T-helper 17 cell (primary cell): ENCODE measurements around the gene PLA2G2F. TPM values are rescaled to one million over a fixed set of nuclear protein-coding genes. Genes with fewer than 3 reads are reported as not detected.

Experiments
- ATAC-seq: fragments of 150-1000 bp; cut with Tn5 transposase; 2 replicates; pipeline ENCODE4 v1.10.0; 2021; ENCODE audit warnings: mild to moderate bottlenecking, moderate library complexity
- DNase-seq, 3 donors: peaks; one replicate each; pipeline versions ENCODE4 v3.0.0 to v3.0.0-alpha.2; 2020 to 2021
- H3K9me3 ChIP-seq: one replicate; pipeline ENCODE4 v1.7.0; 2013; ENCODE audit warnings: low read length, mild to moderate bottlenecking; ENCODE audit not compliant: control insufficient read depth, poor library complexity, severe bottlenecking
- H3K27ac Mint-ChIP-seq: one replicate; pipeline ENCODE4 v1.8.0; 2022; ENCODE audit warnings: mild to moderate bottlenecking, moderate library complexity, mixed read lengths
- H3K27me3 Mint-ChIP-seq: one replicate; pipeline ENCODE4 v1.8.0; 2022; ENCODE audit warnings: mixed read lengths
- H3K36me3 Mint-ChIP-seq: one replicate; pipeline ENCODE4 v1.8.0; 2022; ENCODE audit warnings: low read depth, mixed read lengths
- H3K4me1 Mint-ChIP-seq: one replicate; pipeline ENCODE4 v1.8.0; 2022; ENCODE audit warnings: mild to moderate bottlenecking, mixed read lengths
- H3K4me3 Mint-ChIP-seq: one replicate; pipeline ENCODE4 v1.8.0; 2022; ENCODE audit warnings: mild to moderate bottlenecking, moderate library complexity, mixed read lengths
- total RNA-seq, 4 donors: library from RNA in 2 of 4; stranded (reverse) in 2 of 4; gene quantifications; one replicate each; pipeline ENCODE4 v1.2.3 and lab custom pipeline; 2022 to 2026

The PLA2G2F gene, protein sequence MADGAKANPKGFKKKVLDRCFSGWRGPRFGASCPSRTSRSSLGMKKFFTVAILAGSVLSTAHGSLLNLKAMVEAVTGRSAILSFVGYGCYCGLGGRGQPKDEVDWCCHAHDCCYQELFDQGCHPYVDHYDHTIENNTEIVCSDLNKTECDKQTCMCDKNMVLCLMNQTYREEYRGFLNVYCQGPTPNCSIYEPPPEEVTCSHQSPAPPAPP
- not detected for total RNA-seq
- 0 reads per million in 2 donors for total RNA-seq (lab: John Stamatoyannopoulos, UW)

DNA sequence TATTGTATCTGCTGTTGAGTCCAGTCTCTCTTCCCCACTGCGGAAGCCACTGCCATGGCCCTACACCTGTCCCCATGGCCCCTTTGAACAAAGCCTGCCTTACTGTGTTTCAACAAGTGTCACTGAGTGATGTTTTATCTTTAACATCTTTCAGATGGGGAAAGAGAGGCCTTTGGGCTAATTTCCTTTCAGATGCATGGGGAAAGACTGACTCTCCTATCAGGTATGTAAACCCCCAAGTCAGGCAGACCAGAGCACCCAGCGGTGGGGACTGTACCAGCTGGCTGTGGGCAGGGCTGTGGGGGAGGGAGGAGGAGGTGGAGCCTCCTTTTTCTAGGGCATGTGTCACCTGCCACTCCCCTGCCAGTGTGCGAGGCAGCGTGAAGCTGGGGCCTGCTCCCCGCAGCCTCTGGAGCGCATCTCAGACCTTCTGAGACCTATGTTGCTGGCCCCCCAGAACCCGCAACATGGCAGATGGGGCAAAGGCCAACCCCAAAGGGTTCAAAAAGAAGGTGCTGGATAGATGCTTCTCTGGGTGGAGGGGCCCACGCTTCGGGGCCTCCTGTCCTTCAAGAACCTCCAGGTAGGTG is at the start of gene PLA2G2F:
Gene PLA2G2F, plus strand, starts transcription at position 363 of the 590 bp plus-strand sequence. Its CDS starts 105 bp downstream, at position 468.
- peaks cover 1% of the 10 kb centered on the region for H3K36me3 Mint-ChIP-seq
- H3K27ac Mint-ChIP-seq, result no peak within 1 kb of the TSS
- peaks cover 52% of the 10 kb centered on the region for H3K27me3 Mint-ChIP-seq
- H3K9me3 ChIP-seq, result no peaks in the 10 kb centered on the region
- ATAC-seq, result no peak
- DNase-seq, result no peak
- peaks cover 1% of the 10 kb centered on the region for H3K4me1 Mint-ChIP-seq
- H3K4me3 Mint-ChIP-seq, result no peak within 1 kb of the TSS

DNA sequence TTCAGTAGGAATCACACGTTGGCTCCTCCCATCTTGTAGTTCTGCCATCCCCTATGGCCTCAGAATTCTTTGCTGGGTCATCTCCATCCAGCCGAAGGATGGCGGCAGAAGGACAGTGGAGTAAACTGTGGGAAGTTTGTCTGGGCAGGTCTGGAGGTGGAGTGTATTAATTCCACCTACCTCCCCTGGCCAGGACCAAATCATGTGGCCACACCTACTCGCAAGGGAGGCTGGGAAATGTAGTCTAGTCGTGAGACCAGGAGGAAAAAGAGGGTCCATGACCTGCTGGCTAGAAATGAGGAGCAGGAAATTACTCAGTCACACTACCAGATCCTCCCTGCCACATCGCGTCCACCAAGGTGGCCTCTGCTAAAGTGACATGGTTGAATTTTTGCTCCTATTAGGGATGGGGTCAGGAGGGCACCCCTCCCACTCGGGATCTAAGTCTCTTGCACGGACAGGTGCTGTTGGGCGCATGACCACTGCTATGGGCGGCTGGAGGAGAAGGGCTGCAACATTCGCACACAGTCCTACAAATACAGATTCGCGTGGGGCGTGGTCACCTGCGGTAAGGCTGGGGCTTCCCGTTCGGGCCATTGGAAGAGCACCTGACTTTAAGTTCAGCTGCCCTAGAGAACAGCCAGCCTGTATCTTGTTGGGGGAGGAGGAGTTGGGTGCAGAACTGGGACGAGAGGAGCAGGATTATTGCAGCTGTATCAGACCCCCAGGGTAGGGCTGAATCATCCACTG is 49.6 kb upstream of the PLA2G2F start:
- H3K27me3 Mint-ChIP-seq, result peaks cover 51% of the 10 kb centered on the region
- no peak for DNase-seq
- H3K36me3 Mint-ChIP-seq, result no peaks in the 10 kb centered on the region
- no peaks in the 10 kb centered on the region for H3K9me3 ChIP-seq
- no peak overlapping the region for H3K4me3 Mint-ChIP-seq
- no peaks in the 10 kb centered on the region for H3K4me1 Mint-ChIP-seq
- H3K27ac Mint-ChIP-seq, result no peak overlapping the region
- ATAC-seq, result no peak

DNA sequence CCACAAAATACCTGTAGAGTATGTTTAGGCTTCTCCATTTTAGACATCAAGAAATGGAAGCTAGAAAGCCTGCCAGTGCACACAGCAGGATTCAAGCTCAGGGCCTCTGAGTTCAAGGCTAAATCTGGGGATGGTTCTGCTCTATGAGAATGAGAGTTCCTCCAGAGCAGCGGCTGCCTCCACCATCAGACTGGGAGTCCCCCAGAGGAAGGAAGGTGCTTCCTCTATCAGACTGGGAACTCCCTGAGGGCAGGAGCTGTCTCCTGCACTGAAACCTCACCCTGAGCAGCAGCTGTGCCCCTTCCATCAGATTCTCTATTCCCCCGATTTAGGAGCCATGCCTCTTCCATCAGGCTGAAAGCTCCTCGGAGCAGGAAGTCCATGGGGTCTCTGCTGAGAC is 49.0 kb upstream of the PLA2G2F start:
- ATAC-seq, result no peak
- no peaks in the 10 kb centered on the region for H3K4me1 Mint-ChIP-seq
- H3K27ac Mint-ChIP-seq, result no peak overlapping the region
- no peaks in the 10 kb centered on the region for H3K36me3 Mint-ChIP-seq
- H3K27me3 Mint-ChIP-seq, result peaks cover 48% of the 10 kb centered on the region
- no peaks in the 10 kb centered on the region for H3K9me3 ChIP-seq
- no peak for DNase-seq
- no peak overlapping the region for H3K4me3 Mint-ChIP-seq

DNA sequence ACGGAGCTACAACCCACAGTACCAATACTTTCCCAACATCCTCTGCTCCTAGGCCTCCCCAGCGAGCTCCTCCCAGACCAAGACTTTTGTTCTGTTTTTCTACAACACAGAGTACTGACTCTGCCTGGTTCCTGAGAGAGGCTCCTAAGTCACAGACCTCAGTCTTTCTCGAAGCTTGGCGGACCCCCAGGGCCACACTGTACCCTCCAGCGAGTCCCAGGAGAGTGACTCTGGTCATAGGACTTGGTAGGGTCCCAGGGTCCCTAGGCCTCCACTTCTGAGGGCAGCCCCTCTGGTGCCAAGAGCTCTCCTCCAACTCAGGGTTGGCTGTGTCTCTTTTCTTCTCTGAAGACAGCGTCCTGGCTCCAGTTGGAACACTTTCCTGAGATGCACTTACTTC is 48.5 kb upstream of the PLA2G2F start:
- H3K4me3 Mint-ChIP-seq, result no peak overlapping the region
- no peaks in the 10 kb centered on the region for H3K9me3 ChIP-seq
- no peak overlapping the region for H3K27ac Mint-ChIP-seq
- ATAC-seq, result no peak
- H3K36me3 Mint-ChIP-seq, result no peaks in the 10 kb centered on the region
- DNase-seq, result no peak
- peaks cover 48% of the 10 kb centered on the region for H3K27me3 Mint-ChIP-seq
- H3K4me1 Mint-ChIP-seq, result no peaks in the 10 kb centered on the region

DNA sequence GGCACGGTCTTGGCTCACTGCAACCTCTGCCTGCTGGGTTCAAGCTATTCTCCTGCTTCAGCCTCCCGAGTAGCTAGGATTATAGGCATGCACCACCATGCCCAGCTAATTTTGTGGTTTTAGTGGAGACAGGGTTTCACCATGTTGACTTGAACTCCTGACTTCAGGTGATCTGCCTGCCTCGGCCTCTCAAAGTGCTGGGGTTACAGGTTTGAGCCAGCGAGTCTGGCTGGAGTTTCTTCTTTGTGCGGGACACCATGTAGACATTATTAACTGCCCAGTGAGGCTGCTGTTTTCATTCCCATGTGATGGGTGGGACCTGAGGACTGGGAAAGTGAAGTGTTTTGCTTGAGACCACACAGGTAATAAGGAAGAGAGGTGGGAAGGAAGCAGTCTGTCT is 45.8 kb upstream of the PLA2G2F start:
- Mint-ChIP-seq H3K36me3 (no peaks in the 10 kb centered on the region), H3K27me3 (peaks cover 42% of the 10 kb centered on the region), H3K4me1 (no peaks in the 10 kb centered on the region), H3K27ac (no peak overlapping the region), H3K4me3 (no peak overlapping the region)
- no peaks in the 10 kb centered on the region for H3K9me3 ChIP-seq
- DNase-seq (no peak), ATAC-seq (no peak)

DNA sequence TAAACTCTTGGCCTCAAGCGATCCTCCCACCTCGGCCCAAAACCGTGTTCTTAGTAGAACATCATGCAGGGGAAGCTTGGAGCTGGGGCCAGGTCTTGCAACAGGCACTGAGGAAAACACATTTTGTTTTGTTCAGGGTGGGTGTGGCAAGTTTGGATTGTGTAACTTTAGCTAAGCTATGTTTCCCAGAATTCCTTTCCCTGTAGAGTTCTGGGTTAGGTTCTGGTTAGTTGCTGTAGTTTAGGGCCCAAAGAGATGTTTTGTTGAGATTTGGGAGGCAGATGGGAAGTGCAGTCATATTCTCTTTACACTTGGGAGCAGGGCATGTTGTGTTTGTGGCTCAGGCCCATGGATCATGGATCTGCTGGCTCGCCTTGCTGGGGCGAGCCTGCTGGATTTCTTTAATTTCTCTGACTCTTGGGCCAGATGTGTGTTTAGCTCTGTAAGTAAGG is 45.2 kb upstream of the PLA2G2F start:
- ATAC-seq (no peak), DNase-seq (no peak)
- no peak overlapping the region for H3K4me3 Mint-ChIP-seq
- H3K36me3 Mint-ChIP-seq, result no peaks in the 10 kb centered on the region
- H3K27ac Mint-ChIP-seq, result no peak overlapping the region
- H3K9me3 ChIP-seq, result no peaks in the 10 kb centered on the region
- H3K27me3 Mint-ChIP-seq, result peaks cover 42% of the 10 kb centered on the region
- no peaks in the 10 kb centered on the region for H3K4me1 Mint-ChIP-seq

DNA sequence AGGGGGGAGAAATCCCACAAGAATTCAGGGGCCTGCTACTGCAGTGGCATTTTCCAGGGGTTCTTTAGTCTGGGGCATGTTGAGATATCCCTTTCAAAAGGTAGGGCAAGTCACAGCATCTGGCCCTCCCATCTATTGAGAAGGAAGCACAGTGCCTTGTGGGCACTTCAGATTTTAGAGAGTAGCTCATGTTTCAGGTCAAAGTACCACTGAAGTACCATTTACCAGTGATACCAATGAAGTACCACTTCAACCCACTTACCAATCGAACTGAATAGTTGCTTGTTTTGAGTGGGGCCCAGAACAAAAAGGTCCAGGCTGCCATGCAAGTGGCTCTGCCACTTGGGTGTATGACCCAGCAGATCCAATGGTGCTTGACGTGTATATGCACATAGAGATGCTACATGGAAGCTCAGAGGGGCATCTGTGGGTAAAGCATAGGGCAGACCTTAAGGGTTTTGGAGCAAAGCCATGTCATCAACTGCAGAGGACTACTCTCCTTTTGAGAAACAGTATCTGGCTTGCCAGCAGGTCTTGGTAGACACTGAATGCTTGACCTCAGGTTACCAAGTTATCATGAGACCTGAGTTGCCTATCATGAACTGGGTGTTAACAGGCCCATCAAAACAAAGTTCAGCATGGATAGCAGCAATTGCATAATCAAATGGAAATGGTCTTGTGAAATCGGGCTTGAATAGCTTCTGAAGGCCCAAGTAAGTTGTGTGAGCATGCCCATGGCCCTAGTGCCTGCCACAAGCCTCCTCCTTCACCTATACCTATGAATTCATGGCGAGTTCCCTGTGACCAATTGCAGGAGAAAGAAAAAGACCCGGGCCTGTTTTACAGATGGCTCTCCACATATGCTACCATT is 43.3 kb upstream of the PLA2G2F start:
- DNase-seq (no peak), ATAC-seq (no peak)
- Mint-ChIP-seq H3K4me1 (no peaks in the 10 kb centered on the region), H3K4me3 (no peak overlapping the region), H3K27me3 (peaks cover 28% of the 10 kb centered on the region), H3K27ac (no peak overlapping the region), H3K36me3 (no peaks in the 10 kb centered on the region)
- no peaks in the 10 kb centered on the region for H3K9me3 ChIP-seq

DNA sequence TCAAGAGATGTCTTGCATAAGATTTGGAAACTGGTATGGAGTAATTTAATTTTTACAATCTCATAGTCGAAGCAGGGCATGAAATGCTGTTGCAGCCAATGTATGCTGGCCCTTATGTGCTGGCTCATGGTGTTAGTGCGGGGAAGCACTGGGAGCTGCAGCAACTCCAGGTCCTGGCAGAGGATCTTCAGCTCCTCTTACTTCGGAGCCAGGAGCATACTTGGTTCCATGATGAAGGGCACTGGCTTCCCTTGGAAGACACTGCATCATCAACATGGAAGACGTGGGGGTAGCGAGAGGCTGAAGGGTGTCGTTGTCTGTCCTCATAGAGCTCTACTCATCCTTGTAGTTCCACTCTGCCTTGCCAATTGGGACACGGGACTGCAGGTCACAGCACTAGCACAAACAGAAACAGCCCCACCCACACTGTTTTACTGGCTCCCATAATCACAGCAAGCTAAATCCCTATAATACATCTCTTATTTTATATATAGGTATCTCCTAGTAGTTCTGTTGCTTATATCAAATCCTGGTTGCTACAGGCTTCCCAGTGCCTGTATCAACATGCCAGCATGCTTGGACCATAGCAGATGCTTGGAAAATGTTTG is 42.2 kb upstream of the PLA2G2F start:
- Mint-ChIP-seq H3K4me1 (no peaks in the 10 kb centered on the region), H3K27me3 (peaks cover 21% of the 10 kb centered on the region), H3K36me3 (no peaks in the 10 kb centered on the region), H3K27ac (no peak overlapping the region), H3K4me3 (no peak overlapping the region)
- no peak for DNase-seq
- no peaks in the 10 kb centered on the region for H3K9me3 ChIP-seq
- ATAC-seq, result no peak

DNA sequence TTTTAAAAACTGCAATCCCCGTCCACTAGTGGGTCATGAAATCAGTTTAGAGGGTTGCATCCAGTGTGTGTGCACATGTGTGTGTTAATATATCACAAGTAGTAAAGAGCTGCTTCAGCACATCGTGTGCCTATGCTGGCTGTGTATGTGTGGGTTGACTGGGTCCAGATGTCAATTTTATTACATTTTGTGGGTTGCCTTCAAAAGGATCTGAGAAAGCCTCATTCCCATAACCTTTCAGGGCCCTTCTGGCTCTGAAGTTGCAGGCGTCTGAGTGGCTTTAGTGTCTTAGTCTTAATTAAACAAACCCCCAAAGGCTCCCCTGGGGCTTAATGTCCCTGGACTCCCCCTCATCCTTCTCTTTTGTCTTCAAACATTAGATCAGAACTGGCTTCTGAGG is 39.6 kb upstream of the PLA2G2F start:
- Mint-ChIP-seq H3K27me3 (peaks cover 2% of the 10 kb centered on the region), H3K27ac (no peak overlapping the region), H3K4me1 (no peaks in the 10 kb centered on the region), H3K36me3 (no peaks in the 10 kb centered on the region), H3K4me3 (no peak overlapping the region)
- no peaks in the 10 kb centered on the region for H3K9me3 ChIP-seq
- DNase-seq, result no peak
- ATAC-seq, result no peak

DNA sequence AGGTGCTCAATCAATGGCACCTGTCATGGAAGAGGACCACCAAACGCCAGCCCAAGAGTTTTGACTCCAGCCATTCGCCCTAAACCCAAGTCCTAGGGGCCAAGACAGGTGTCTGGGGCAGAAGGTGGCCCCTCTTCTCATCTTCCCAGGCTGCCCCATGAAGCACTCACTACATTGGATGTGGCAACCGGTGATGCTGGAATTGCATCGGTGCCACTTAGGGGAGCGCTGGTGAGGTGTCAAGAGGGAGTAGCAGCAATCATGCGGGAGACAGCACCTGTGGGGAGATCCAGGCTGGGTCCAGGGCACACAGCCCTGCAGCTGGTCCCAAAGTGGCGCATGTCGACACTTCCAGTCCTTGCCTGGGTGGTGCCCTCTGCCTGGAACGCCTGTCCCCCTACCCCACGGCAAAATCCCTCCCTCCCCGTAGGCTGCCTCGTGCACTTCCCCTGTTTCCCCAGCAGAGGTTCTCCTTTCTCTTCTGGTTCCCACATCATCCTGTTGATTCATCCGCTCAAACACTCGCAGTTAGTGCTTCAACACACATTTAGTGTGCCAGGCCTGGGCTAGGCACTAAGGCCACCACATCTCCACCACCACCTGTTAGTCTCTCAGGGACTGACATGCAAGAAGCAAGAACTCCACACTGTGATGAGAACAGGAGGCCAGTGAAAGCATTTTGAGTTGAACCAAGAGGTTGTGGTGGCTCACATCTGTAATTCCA is 38.3 kb upstream of the PLA2G2F start:
- Mint-ChIP-seq H3K27ac (no peak overlapping the region), H3K27me3 (peaks cover 4% of the 10 kb centered on the region), H3K4me1 (no peaks in the 10 kb centered on the region), H3K4me3 (no peak overlapping the region), H3K36me3 (no peaks in the 10 kb centered on the region)
- DNase-seq (no peak), ATAC-seq (peak; percentile 54)
- no peaks in the 10 kb centered on the region for H3K9me3 ChIP-seq

DNA sequence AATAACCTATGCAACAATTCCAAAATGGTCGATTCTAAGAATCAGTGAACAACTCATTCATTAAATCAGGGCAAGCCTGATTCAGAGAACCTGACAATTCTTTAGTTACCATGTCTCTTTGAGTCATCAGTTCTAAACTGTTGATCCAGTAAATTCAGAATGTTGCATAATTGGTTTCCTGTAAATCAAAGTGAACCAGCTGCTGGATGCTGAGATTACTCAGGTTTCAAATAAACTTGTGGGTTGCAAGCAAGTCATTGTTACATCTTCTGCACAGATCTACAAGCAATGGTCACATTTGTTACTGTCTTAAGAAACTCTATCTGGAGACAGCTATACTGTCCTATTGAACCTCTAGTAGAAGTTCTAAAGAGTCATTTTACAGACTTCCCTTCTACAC is 36.2 kb upstream of the PLA2G2F start:
- Mint-ChIP-seq H3K27me3 (peaks cover 4% of the 10 kb centered on the region), H3K27ac (no peak overlapping the region), H3K4me1 (no peaks in the 10 kb centered on the region), H3K4me3 (no peak overlapping the region), H3K36me3 (no peaks in the 10 kb centered on the region)
- ATAC-seq (no peak), DNase-seq (no peak)
- no peaks in the 10 kb centered on the region for H3K9me3 ChIP-seq

DNA sequence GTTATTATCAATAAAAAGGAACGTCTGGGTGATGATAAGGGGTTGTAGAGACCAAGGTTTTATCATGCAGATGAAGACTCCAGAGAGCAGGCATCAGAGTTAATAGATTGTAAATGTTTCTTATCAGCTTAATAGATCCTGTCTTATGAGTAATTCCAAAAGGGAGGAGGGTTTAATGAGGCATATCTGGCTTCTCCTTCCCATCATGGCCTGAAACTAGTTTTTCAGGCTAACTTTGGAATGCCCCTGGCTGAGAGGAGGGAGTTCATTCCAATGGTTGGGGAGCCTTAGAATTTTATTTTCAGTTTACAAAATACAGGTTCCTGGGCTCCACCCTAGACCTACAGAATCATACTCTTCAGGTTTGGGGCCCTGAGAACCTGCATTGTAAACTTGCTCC is 33.3 kb upstream of the PLA2G2F start:
- H3K9me3 ChIP-seq, result no peaks in the 10 kb centered on the region
- Mint-ChIP-seq H3K27me3 (peaks cover 21% of the 10 kb centered on the region), H3K4me1 (peaks cover 3% of the 10 kb centered on the region), H3K4me3 (no peak overlapping the region), H3K36me3 (no peaks in the 10 kb centered on the region), H3K27ac (no peak overlapping the region)
- ATAC-seq (no peak), DNase-seq (no peak)
